SK-N-SH (cell line): ENCODE results near the gene SLC38A6. TPM values are rescaled to one million over a fixed set of nuclear protein-coding genes. Genes with fewer than 3 reads are reported as not detected.

ENCODE experiments used
- CTCF ChIA-PET: fragments of 300-600, 350-600 bp; formaldehyde crosslinking; extraction: SDS; loops from one replicate; lab custom pipeline; 2021; lab: Yijun Ruan, JAX
- POLR2A ChIA-PET: fragments of 350-600 bp; sonication (Branson Sonifier 250); formaldehyde crosslinking; extraction: SDS; loops from one replicate; lab custom pipeline; 2020; ENCODE audit warnings: antibody characterized with exemption, inconsistent platforms; lab: Yijun Ruan, JAX
- DNase-seq: peaks from one replicate; pipeline ENCODE4 v3.0.0; 2012
- H2AFZ ChIP-seq: fragments of 200-600 bp; sonication (generic); 2 replicates; pipeline ENCODE4 v1.8.1; 2016; ENCODE audit warnings: antibody characterized with exemption, mild to moderate bottlenecking, low read depth
- H3F3A ChIP-seq: fragments of 200-600 bp; sonication (generic); replicated peaks from 2 replicates; pipeline ENCODE3; 2016; ENCODE audit warnings: antibody characterized with exemption, mild to moderate bottlenecking; ENCODE audit not compliant: insufficient read depth
- H3K27ac ChIP-seq, 2 experiments: fragments of 200-500 bp in 1 of 2; fragments of 200-600 bp in 1 of 2; sonication (Bioruptor generic) in 1 of 2; sonication (generic), shearing (Covaris generic) in 1 of 2; 2 replicates each; pipeline versions ENCODE4 v1.5.1 to v1.6.1; 2014 to 2016; ENCODE audit warnings: low read depth in 2 of 2, inconsistent platforms in 1 of 2, low read length in 1 of 2, mild to moderate bottlenecking in 1 of 2, mixed read lengths in 1 of 2
- H3K27me3 ChIP-seq: fragments of 200-600 bp; sonication (generic), shearing (Covaris generic); 2 replicates; pipeline ENCODE4 v1.6.1; 2016; ENCODE audit warnings: mixed run types; ENCODE audit not compliant: insufficient read depth
- H3K36me3 ChIP-seq, 2 experiments: fragments of 200-500 bp in 1 of 2; fragments of 200-600 bp in 1 of 2; sonication (Bioruptor generic) in 1 of 2; sonication (generic) in 1 of 2; replicated peaks in 1 of 2; 2 replicates each; pipeline versions ENCODE3 to v1.5.1; 2014 to 2016; ENCODE audit warnings: low read length in 1 of 2, mild to moderate bottlenecking in 1 of 2; ENCODE audit not compliant: insufficient read depth in 2 of 2, control insufficient read depth in 1 of 2
- H3K4me1 ChIP-seq, 2 experiments: fragments of 200-500 bp in 1 of 2; fragments of 200-600 bp in 1 of 2; sonication (Bioruptor generic) in 1 of 2; sonication (generic), shearing (Covaris generic) in 1 of 2; 2 replicates each; pipeline versions ENCODE4 v1.5.1 to v1.6.1; 2014 to 2016; ENCODE audit warnings: low read depth in 1 of 2, low read length in 1 of 2, mixed run types in 1 of 2; ENCODE audit not compliant: insufficient read depth in 2 of 2, control insufficient read depth in 1 of 2
- H3K4me2 ChIP-seq: fragments of 200-600 bp; sonication (generic), shearing (Covaris generic); 2 replicates; pipeline ENCODE4 v1.6.1; 2017; ENCODE audit warnings: mixed run types
- H3K4me3 ChIP-seq, 2 experiments: fragments of 200-500 bp in 1 of 2; fragments of 200-600 bp in 1 of 2; sonication (Bioruptor generic) in 1 of 2; sonication (generic), shearing (Covaris generic) in 1 of 2; 2 replicates each; pipeline versions ENCODE4 v1.5.1 to v1.8.1; 2014 to 2016; ENCODE audit warnings: low read depth in 2 of 2, inconsistent platforms in 1 of 2, low read length in 1 of 2, mild to moderate bottlenecking in 1 of 2, mixed read lengths in 1 of 2, moderate library complexity in 1 of 2
- H3K79me2 ChIP-seq: fragments of 200-600 bp; sonication (generic); 2 replicates; pipeline ENCODE4 v1.8.1; 2017; ENCODE audit warnings: mild to moderate bottlenecking; ENCODE audit not compliant: insufficient read depth
- H3K9ac ChIP-seq: fragments of 200-600 bp; sonication (generic); 2 replicates; pipeline ENCODE4 v1.6.1; 2017; ENCODE audit warnings: mixed run types
- H3K9me2 ChIP-seq: fragments of 200-600 bp; sonication (generic); 2 replicates; pipeline ENCODE4 v1.6.1; 2017; ENCODE audit warnings: mixed run types
- H3K9me3 ChIP-seq: fragments of 200-600 bp; sonication (generic); 2 replicates; pipeline ENCODE4 v1.6.1; 2017; ENCODE audit warnings: mixed run types, mild to moderate bottlenecking, moderate library complexity
- H4K20me1 ChIP-seq: fragments of 200-600 bp; sonication (generic); 2 replicates; pipeline ENCODE4 v1.6.1; 2017; ENCODE audit warnings: mild to moderate bottlenecking, mixed run types; ENCODE audit not compliant: insufficient read depth
- CHD2 ChIP-seq: fragments of 150-350 bp; IDR thresholded peaks from 2 replicates; pipeline ENCODE4 v1.6.1; 2018; ENCODE audit warnings: low read length; ENCODE audit not compliant: partially characterized antibody
- ELF1 ChIP-seq: IDR thresholded peaks from 2 replicates; pipeline ENCODE4 v1.4.0; 2012
- EZH2phosphoT487 ChIP-seq: fragments of 200-600 bp; sonication (generic); IDR thresholded peaks from 2 replicates; pipeline ENCODE4 v1.6.1; 2017; ENCODE audit warnings: low read depth, mixed run types, mild to moderate bottlenecking, antibody characterized with exemption, moderate library complexity, borderline replicate concordance
- FOXJ3 ChIP-seq: sonication (generic); formaldehyde crosslinking; IDR thresholded peaks from 2 replicates; pipeline ENCODE4 v1.5.1; 2020; ENCODE audit warnings: mild to moderate bottlenecking, missing genetic modification reagents
- GATA2 ChIP-seq: sonication (generic); formaldehyde crosslinking; IDR thresholded peaks from 2 replicates; pipeline ENCODE4 v1.5.0; 2020; ENCODE audit warnings: mild to moderate bottlenecking, missing genetic modification reagents
- MAX ChIP-seq: IDR thresholded peaks from 2 replicates; pipeline ENCODE4 v1.4.0; 2012; ENCODE audit warnings: low read depth
- MXI1 ChIP-seq: IDR thresholded peaks from 2 replicates; pipeline ENCODE4 v1.6.1; 2012; ENCODE audit warnings: mild to moderate bottlenecking, low read depth, low read length, improper control_type of control experiment
- NFIC ChIP-seq: IDR thresholded peaks from 2 replicates; pipeline ENCODE4 v1.4.0; 2012; ENCODE audit warnings: borderline replicate concordance
- POLR2AphosphoS5 ChIP-seq: IDR thresholded peaks from 2 replicates; pipeline ENCODE4 v1.6.1; 2012; ENCODE audit warnings: low read depth, low read length
- RAD21 ChIP-seq: IDR thresholded peaks from 2 replicates; pipeline ENCODE4 v1.6.1; 2012; ENCODE audit warnings: mild to moderate bottlenecking, low read length
- REST ChIP-seq: IDR thresholded peaks from 2 replicates; pipeline ENCODE4 v1.6.1; 2012; ENCODE audit warnings: mild to moderate bottlenecking, low read depth, low read length, moderate library complexity
- RXRA ChIP-seq: IDR thresholded peaks from 2 replicates; pipeline ENCODE4 v1.4.0; 2012; ENCODE audit warnings: low read depth, mild to moderate bottlenecking, borderline replicate concordance
- SIN3A ChIP-seq: IDR thresholded peaks from 2 replicates; pipeline ENCODE4 v1.6.1; 2012; ENCODE audit warnings: low read depth, mild to moderate bottlenecking, low read length, moderate library complexity, borderline replicate concordance
- SMC3 ChIP-seq: IDR thresholded peaks from 2 replicates; pipeline ENCODE4 v1.6.1; 2012; ENCODE audit warnings: low read depth, low read length, improper control_type of control experiment
- USF2 ChIP-seq: fragments of 150-350 bp; IDR thresholded peaks from 2 replicates; pipeline ENCODE4 v1.6.1; 2017; ENCODE audit warnings: antibody characterized with exemption, low read length, low read depth, borderline replicate concordance
- YY1 ChIP-seq: IDR thresholded peaks from 2 replicates; pipeline ENCODE4 v1.4.0; 2012; ENCODE audit warnings: low read depth, mild to moderate bottlenecking
- whole genome bisulfite sequencing: methylation state at CpG from one replicate; pipeline ENCODE4 v1.1.6; 2017; ENCODE audit warnings: low lambda C conversion rate; 5-methylcytosine and 5-hydroxymethylcytosine counted together
- polyA plus RNA-seq, 3 experiments: library from polyadenylated mRNA; depleted of rRNA; stranded (reverse); fragments of >200 nt; gene quantifications; 2 replicates each; pipeline ENCODE4 v1.2.3, GENCODE V29; 2012

Gene SLC38A6
- polyA plus RNA-seq, 1 of the 3 experiments (the other 2 are of a cell fraction) = 10.4 TPM

GRCh38 chr14:60970146-60970545 is 10.9 kb upstream of the SLC38A6 start:
- H3F3A ChIP-seq = peaks cover 7% of the 10 kb centered on the region
- no peak overlapping the region for H3K27ac ChIP-seq
- H3K79me2 ChIP-seq = no peaks in the 10 kb centered on the region
- ChIA-PET POLR2A (no interaction called here), CTCF (interaction anchor here (0.8 kb wide), 1 partner anchor 15 kb away, joined by 3 read pairs; no protein-coding TSS in a partner anchor)
- peaks cover 21 to 23% of the 10 kb centered on the region in 2 experiments for H3K36me3 ChIP-seq
- TF ChIP-seq SMC3 (no peak), FOXJ3 (no peak), YY1 (no peak), REST (no peak), MAX (no peak), USF2 (no peak), SIN3A (no peak), CHD2 (no peak), NFIC (no peak), MXI1 (no peak), ELF1 (no peak), RXRA (no peak), EZH2phosphoT487 (no peak), POLR2AphosphoS5 (no peak), GATA2 (CRISPR knock-in tag) (no peak), RAD21 (no peak)
- no peak overlapping the region for H2AFZ ChIP-seq
- no peaks in the 10 kb centered on the region for H3K27me3 ChIP-seq
- WGBS = 84% methylated on average over 2 of the region's 2 CpGs
- H3K4me1 ChIP-seq = peaks cover 0 to 2% of the 10 kb centered on the region in 2 experiments; a peak in 2 of 4 replicates
- H3K9ac ChIP-seq = no peak overlapping the region
- H3K9me3 ChIP-seq = no peaks in the 10 kb centered on the region
- no peaks in the 10 kb centered on the region for H4K20me1 ChIP-seq
- H3K4me2 ChIP-seq = no peak overlapping the region
- DNase-seq = no peak
- no peak overlapping the region for H3K4me3 ChIP-seq
- no peaks in the 10 kb centered on the region for H3K9me2 ChIP-seq
